HG02885 (cell line): ENCODE results near the gene ANK2.
"Not testable (repeated sequence)": the region's sequence is repeated elsewhere in the genome, so short reads cannot be mapped to it uniquely, and the experiment has no call there.

Experiments used
- ATAC-seq: cut with Tn5 transposase; IDR thresholded peaks from one replicate; pipeline ENCODE4 v1.9.1; 2021; ENCODE audit warnings: mild to moderate bottlenecking; ENCODE audit not compliant: unreplicated experiment, poor library complexity

The ANK2 gene

GRCh38 chr4:113050837-113051236 is 1.4 kb downstream of the ANK2 start:
- no peak for ATAC-seq

- ATAC-seq, result no peak
Observed at GRCh38 chr4:113051361-113051760, 1.9 kb downstream of the ANK2 start.

GRCh38 chr4:113052379-113052951 is 3.0 kb downstream of the ANK2 start:
- peak; percentile 100 for ATAC-seq

- ATAC-seq, result no peak
Observed at GRCh38 chr4:113053883-113054282, 4.4 kb downstream of the ANK2 start.

- ATAC-seq, result no peak
Observed at GRCh38 chr4:113056318-113056717, 6.9 kb downstream of the ANK2 start.

GRCh38 chr4:113057891-113058290 is 8.4 kb downstream of the ANK2 start:
- ATAC-seq, result no peak

- no peak for ATAC-seq
Observed at GRCh38 chr4:113059449-113060182, 10.2 kb downstream of the ANK2 start.

GRCh38 chr4:113060853-113061252 is 11.4 kb downstream of the ANK2 start:
- no peak for ATAC-seq

- no peak for ATAC-seq
Observed at GRCh38 chr4:113064244-113064643, 14.8 kb downstream of the ANK2 start.

- ATAC-seq, result no peak
Observed at GRCh38 chr4:113065629-113066028, 16.2 kb downstream of the ANK2 start.

GRCh38 chr4:113068771-113069170 is 19.3 kb downstream of the ANK2 start:
- ATAC-seq, result not testable (repeated sequence)

- no peak for ATAC-seq
Observed at GRCh38 chr4:113069212-113069892, 19.9 kb downstream of the ANK2 start.

GRCh38 chr4:113070755-113071154 is 21.3 kb downstream of the ANK2 start:
- no peak for ATAC-seq

GRCh38 chr4:113071274-113071673 is 21.8 kb downstream of the ANK2 start:
- ATAC-seq, result no peak

- ATAC-seq, result no peak
Observed at GRCh38 chr4:113071805-113072204, 22.4 kb downstream of the ANK2 start.

- no peak for ATAC-seq
Observed at GRCh38 chr4:113073451-113074005, 24.1 kb downstream of the ANK2 start.

- ATAC-seq, result no peak
Observed at GRCh38 chr4:113077575-113077974, 28.1 kb downstream of the ANK2 start.

- ATAC-seq, result no peak
Observed at GRCh38 chr4:113078066-113078465, 28.6 kb downstream of the ANK2 start.

- ATAC-seq, result no peak
Observed at GRCh38 chr4:113080050-113080449, 30.6 kb downstream of the ANK2 start.

GRCh38 chr4:113080624-113081023 is 31.2 kb downstream of the ANK2 start:
- ATAC-seq, result no peak

GRCh38 chr4:113083346-113083745 is 33.9 kb downstream of the ANK2 start:
- no peak for ATAC-seq
